OCI-LY1 (cell line): ENCODE results near the gene CDHR1.

Experiments
- H2AFZ ChIP-seq: fragments of 200-600 bp; sonication (generic), shearing (Covaris generic); 2 replicates; pipeline ENCODE4 v1.6.0; 2014; ENCODE audit warnings: antibody characterized with exemption, mild to moderate bottlenecking, low read length
- H3F3A ChIP-seq: fragments of 200-600 bp; sonication (generic), shearing (Covaris generic); 2 replicates; pipeline ENCODE4 v1.6.0; 2014; ENCODE audit warnings: mild to moderate bottlenecking, antibody characterized with exemption, low read length, moderate library complexity; ENCODE audit not compliant: insufficient read depth
- H3K27ac ChIP-seq: fragments of 200-600 bp; sonication (generic); 2 replicates; pipeline ENCODE4 v1.5.1; 2014; ENCODE audit warnings: low read length, mixed run types, mild to moderate bottlenecking, low read depth; ENCODE audit not compliant: poor library complexity, severe bottlenecking
- H3K27me3 ChIP-seq: fragments of 200-600 bp; sonication (generic); 2 replicates; pipeline ENCODE4 v1.6.0; 2014; ENCODE audit warnings: antibody characterized with exemption, mild to moderate bottlenecking, low read length, moderate library complexity; ENCODE audit not compliant: insufficient read depth
- H3K36me3 ChIP-seq: fragments of 200-600 bp; sonication (generic); 2 replicates; pipeline ENCODE4 v1.6.1; 2014; ENCODE audit warnings: mild to moderate bottlenecking, antibody characterized with exemption, low read length, moderate library complexity, mixed read lengths; ENCODE audit not compliant: insufficient read depth
- H3K4me1 ChIP-seq: fragments of 200-600 bp; sonication (generic); 2 replicates; pipeline ENCODE4 v1.5.1; 2014; ENCODE audit warnings: mild to moderate bottlenecking, low read length, moderate library complexity; ENCODE audit not compliant: insufficient read depth, severe bottlenecking
- H3K4me2 ChIP-seq: fragments of 200-600 bp; sonication (generic), shearing (Covaris generic); 2 replicates; pipeline ENCODE4 v1.6.1; 2014; ENCODE audit warnings: low read length
- H3K4me3 ChIP-seq: fragments of 200-600 bp; sonication (generic); 2 replicates; pipeline ENCODE4 v1.5.1; 2014; ENCODE audit warnings: low read length, low read depth, mild to moderate bottlenecking, mixed read lengths; ENCODE audit not compliant: poor library complexity, severe bottlenecking
- H3K79me2 ChIP-seq: fragments of 200-600 bp; shearing (Covaris generic); 2 replicates; pipeline ENCODE4 v1.6.1; 2016; ENCODE audit warnings: mixed run types, low read length, mixed read lengths; ENCODE audit not compliant: insufficient read depth
- H3K9ac ChIP-seq: fragments of 200-600 bp; sonication (generic), shearing (Covaris generic); 2 replicates; pipeline ENCODE4 v1.6.1; 2014; ENCODE audit warnings: mild to moderate bottlenecking, low read length, mixed read lengths
- H3K9me2 ChIP-seq: fragments of 200-600 bp; sonication (generic), shearing (Covaris generic); 2 replicates; pipeline ENCODE4 v1.6.1; 2014; ENCODE audit warnings: low read depth, mild to moderate bottlenecking, low read length, mixed read lengths
- H3K9me3 ChIP-seq: fragments of 200-600 bp; shearing (Covaris generic); 2 replicates; pipeline ENCODE4 v1.6.1; 2014; ENCODE audit warnings: low read length, mixed read lengths
- H4K20me1 ChIP-seq: fragments of 200-600 bp; sonication (generic), shearing (Covaris generic); 2 replicates; pipeline ENCODE4 v1.6.0; 2016; ENCODE audit warnings: mild to moderate bottlenecking, low read length; ENCODE audit not compliant: insufficient read depth
- CTCF ChIP-seq: fragments of 200-600 bp; sonication (generic), shearing (Covaris generic); IDR thresholded peaks from 2 replicates; pipeline ENCODE4 v1.5.1; 2017; ENCODE audit warnings: mild to moderate bottlenecking, antibody characterized with exemption, low read length, moderate library complexity, mixed read lengths
- EZH2 ChIP-seq: fragments of 200-600 bp; sonication (generic), shearing (Covaris generic); IDR thresholded peaks from 2 replicates; pipeline ENCODE4 v1.8.0; 2017; ENCODE audit warnings: borderline replicate concordance, mixed run types, mild to moderate bottlenecking, antibody characterized with exemption, low read length, moderate library complexity, mixed read lengths

Gene CDHR1

GRCh38 chr10:84156009-84156408 is 38.3 kb upstream of the CDHR1 start:
- no peaks in the 10 kb centered on the region for H3K79me2 ChIP-seq

GRCh38 chr10:84156768-84157167 is 37.6 kb upstream of the CDHR1 start:
- no peak overlapping the region for H3K4me3 ChIP-seq
- H3K36me3 ChIP-seq: peaks cover 35% of the 10 kb centered on the region
- no peaks in the 10 kb centered on the region for H3F3A ChIP-seq
- H3K27me3 ChIP-seq: no peaks in the 10 kb centered on the region; the same call in 1 of the 2 replicates
- no peaks in the 10 kb centered on the region for H3K9me2 ChIP-seq
- no peaks in the 10 kb centered on the region for H3K4me1 ChIP-seq
- no peaks in the 10 kb centered on the region for H4K20me1 ChIP-seq
- no peaks in the 10 kb centered on the region for H3K79me2 ChIP-seq
- H3K27ac ChIP-seq: no peak overlapping the region
- TF ChIP-seq EZH2 (no peak), CTCF (no peak)
- no peak overlapping the region for H2AFZ ChIP-seq
- H3K9me3 ChIP-seq: no peaks in the 10 kb centered on the region
- H3K4me2 ChIP-seq: no peak overlapping the region
- H3K9ac ChIP-seq: no peak overlapping the region

More at GRCh38 chr10:84156009-84156408, 38.3 kb upstream of the CDHR1 start:
- Histone ChIP-seq H3K4me1 (no peaks in the 10 kb centered on the region), H3K27me3 (no peaks in the 10 kb centered on the region; the same call in 1 of the 2 replicates), H2AFZ (no peak overlapping the region), H4K20me1 (no peaks in the 10 kb centered on the region), H3K27ac (no peak overlapping the region), H3K4me2 (no peak overlapping the region), H3F3A (no peaks in the 10 kb centered on the region), H3K9me2 (no peaks in the 10 kb centered on the region), H3K4me3 (no peak overlapping the region), H3K9me3 (no peaks in the 10 kb centered on the region), H3K36me3 (peaks cover 42% of the 10 kb centered on the region), H3K9ac (no peak overlapping the region)
- TF ChIP-seq CTCF (no peak), EZH2 (no peak)

GRCh38 chr10:84158061-84158460 is 36.3 kb upstream of the CDHR1 start:
- H3K79me2 ChIP-seq: no peaks in the 10 kb centered on the region
- TF ChIP-seq CTCF: no peak
- no peak for TF ChIP-seq EZH2
- peaks cover 22% of the 10 kb centered on the region for H3K36me3 ChIP-seq
- no peaks in the 10 kb centered on the region for H4K20me1 ChIP-seq
- no peaks in the 10 kb centered on the region; the same call in 1 of the 2 replicates for H3K27me3 ChIP-seq
- no peaks in the 10 kb centered on the region for H3K9me3 ChIP-seq
- no peaks in the 10 kb centered on the region for H3F3A ChIP-seq
- H2AFZ ChIP-seq: no peak overlapping the region
- H3K9me2 ChIP-seq: no peaks in the 10 kb centered on the region
- no peak overlapping the region for H3K4me2 ChIP-seq
- H3K27ac ChIP-seq: no peak overlapping the region
- no peak overlapping the region for H3K4me3 ChIP-seq
- H3K9ac ChIP-seq: no peak overlapping the region
- H3K4me1 ChIP-seq: no peaks in the 10 kb centered on the region
